Measurements from ENCODE around the gene LYAR.
"Not testable (repeated sequence)": the region's sequence is repeated elsewhere in the genome, so short reads cannot be mapped to it uniquely, and the experiment has no call there.

The LYAR gene

DNA sequence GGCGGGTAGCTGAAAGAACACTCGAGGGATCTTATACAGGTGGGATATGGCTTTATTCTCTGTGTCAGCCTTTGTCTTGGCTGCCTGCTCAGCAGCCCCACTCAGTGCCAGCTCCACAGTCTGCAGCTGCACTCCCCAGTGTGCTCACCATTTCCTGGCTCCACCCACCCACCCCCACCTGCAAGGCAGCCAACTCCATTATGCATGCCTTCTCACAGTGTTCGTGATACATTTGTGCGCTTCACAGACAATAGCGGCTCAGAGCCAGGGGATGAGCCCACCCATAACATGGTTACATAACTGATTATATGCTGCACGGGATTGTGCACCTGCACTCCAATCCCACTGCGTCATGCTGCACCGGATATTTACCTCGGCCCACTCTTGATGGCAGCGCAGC lies 33.2 kb downstream of the LYAR start:
- H3K36me3 Mint-ChIP-seq = no peaks in the 10 kb centered on the region
- peaks cover 8% of the 10 kb centered on the region for H3K4me1 Mint-ChIP-seq
- no peak overlapping the region for H3K4me3 Mint-ChIP-seq
- DNase-seq (ENCODE audit: low spot score in 2 of 2) (no peak), ATAC-seq (no peak)
- H3K27ac Mint-ChIP-seq = no peak overlapping the region
- H3K9me3 Mint-ChIP-seq = no peaks in the 10 kb centered on the region

DNA sequence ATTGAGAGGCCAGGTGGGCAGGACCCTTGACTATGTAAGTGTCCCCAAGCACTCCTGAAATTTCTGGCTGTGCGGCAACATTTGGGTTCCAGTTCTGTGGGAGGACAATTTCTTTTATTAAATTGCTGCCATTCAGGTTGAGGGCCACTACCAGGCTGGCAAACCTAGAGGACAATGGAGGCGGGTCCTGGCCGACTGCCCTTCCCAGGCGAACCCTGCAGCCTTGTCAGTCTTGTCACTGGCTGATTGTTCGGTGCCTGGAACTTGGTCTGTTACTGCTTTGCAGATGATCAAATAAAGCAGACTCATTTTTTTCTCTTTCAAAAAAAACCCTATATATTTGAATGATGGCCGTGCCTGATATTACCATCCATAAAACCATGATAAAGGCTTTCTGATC lies 35.3 kb downstream of the LYAR start:
- H3K9me3 Mint-ChIP-seq = no peaks in the 10 kb centered on the region
- DNase-seq (ENCODE audit: low spot score in 2 of 2) (no peak), ATAC-seq (no peak)
- H3K4me1 Mint-ChIP-seq = no peaks in the 10 kb centered on the region
- H3K36me3 Mint-ChIP-seq = no peaks in the 10 kb centered on the region
- no peak overlapping the region for H3K27ac Mint-ChIP-seq
- no peak overlapping the region for H3K4me3 Mint-ChIP-seq

DNA sequence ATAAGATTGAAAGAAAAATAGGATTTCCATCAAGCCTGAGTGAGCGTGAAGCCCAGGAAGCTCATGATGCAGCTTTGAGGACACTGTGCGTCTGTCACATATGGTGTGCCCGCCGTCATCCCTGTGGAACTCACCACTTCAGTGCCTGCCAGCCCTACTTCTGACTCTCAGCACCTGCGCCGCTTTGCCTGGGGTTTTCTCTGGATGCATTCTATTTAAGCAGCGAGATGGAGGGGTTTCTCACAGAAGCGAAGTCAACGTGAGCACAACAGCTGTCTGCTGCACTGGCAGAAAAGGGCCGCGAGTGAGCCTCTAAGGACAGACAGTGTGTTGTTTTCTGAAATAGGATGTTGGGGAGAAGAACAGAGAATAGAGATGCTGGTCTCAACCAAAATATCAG lies 35.8 kb downstream of the LYAR start:
- H3K9me3 Mint-ChIP-seq = no peaks in the 10 kb centered on the region
- H3K4me1 Mint-ChIP-seq = peaks cover 2% of the 10 kb centered on the region
- no peak for DNase-seq (ENCODE audit: low spot score in 2 of 2)
- no peak overlapping the region for H3K4me3 Mint-ChIP-seq
- ATAC-seq = no peak
- H3K36me3 Mint-ChIP-seq = no peaks in the 10 kb centered on the region
- no peak overlapping the region for H3K27ac Mint-ChIP-seq

DNA sequence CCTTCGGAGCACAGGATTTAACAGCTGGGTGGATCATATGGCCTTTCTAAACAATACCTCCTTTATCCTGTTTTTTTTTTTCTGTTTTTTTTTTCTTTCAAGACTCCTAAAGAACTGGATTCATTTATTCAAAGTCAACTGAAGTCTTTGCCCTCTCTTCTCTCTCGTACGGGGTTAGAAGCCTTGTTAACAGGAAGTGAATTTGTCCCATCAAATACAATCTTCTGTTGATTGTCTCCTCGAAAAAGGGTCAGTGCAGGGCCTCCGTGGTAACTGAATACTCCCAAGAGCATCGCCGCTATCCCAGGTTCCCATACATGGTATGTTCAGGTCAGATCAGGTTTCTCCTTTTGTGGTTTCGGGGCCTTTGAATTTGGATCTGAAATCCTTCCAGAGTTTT lies 40.1 kb downstream of the LYAR start:
- DNase-seq (ENCODE audit: low spot score in 2 of 2) (no peak), ATAC-seq (no peak)
- Mint-ChIP-seq H3K36me3 (peaks cover 23% of the 10 kb centered on the region), H3K9me3 (no peaks in the 10 kb centered on the region), H3K4me1 (peaks cover 28% of the 10 kb centered on the region), H3K4me3 (no peak overlapping the region), H3K27ac (no peak overlapping the region)

DNA sequence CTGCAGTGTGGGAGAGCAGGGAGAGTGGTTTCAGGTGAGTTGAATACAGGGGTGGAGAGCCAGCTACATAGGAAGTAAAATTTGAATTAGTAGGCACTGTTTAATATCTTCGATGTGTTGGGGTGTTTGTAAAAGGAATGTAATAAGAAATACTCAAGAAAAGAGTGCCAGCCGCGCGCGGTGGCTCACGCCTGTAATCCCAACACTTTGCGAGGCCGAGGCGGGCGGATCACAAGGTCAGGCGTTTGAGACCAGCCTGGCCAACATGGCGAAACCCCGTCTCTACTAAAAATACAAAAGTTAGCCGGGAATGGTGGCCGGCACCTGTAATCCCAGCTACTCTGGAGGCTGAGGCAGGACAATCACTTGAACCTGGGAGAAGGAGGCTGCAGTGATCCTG lies 40.6 kb downstream of the LYAR start:
- Mint-ChIP-seq H3K36me3 (peaks cover 28% of the 10 kb centered on the region), H3K27ac (peak overlapping the region; percentile 98), H3K4me3 (peak overlapping the region; percentile 92), H3K4me1 (peaks cover 30% of the 10 kb centered on the region)
- ATAC-seq; H3K9me3 Mint-ChIP-seq; DNase-seq (ENCODE audit: low spot score in 2 of 2): not testable (repeated sequence)

DNA sequence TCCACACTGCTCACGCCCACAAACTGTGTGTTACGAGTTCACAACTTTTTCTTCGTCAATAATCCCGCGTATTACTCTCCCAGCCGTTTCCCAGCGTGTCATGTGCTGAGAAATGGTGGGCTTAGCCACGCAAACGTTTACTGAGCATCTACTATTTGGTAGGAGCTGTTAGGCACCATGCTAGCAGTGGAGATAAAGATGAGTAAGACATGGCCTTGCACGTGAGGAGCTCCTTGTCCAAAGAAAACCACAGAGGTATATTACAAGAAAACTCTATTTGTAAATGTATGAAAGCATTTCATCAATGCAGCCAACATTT lies 41.1 kb downstream of the LYAR start:
- Mint-ChIP-seq H3K4me3 (peak overlapping the region; percentile 92), H3K36me3 (peaks cover 33% of the 10 kb centered on the region), H3K9me3 (no peaks in the 10 kb centered on the region), H3K27ac (peak overlapping the region; percentile 98), H3K4me1 (peaks cover 30% of the 10 kb centered on the region)
- ATAC-seq = no peak
- DNase-seq (ENCODE audit: low spot score in 2 of 2) = no peak

DNA sequence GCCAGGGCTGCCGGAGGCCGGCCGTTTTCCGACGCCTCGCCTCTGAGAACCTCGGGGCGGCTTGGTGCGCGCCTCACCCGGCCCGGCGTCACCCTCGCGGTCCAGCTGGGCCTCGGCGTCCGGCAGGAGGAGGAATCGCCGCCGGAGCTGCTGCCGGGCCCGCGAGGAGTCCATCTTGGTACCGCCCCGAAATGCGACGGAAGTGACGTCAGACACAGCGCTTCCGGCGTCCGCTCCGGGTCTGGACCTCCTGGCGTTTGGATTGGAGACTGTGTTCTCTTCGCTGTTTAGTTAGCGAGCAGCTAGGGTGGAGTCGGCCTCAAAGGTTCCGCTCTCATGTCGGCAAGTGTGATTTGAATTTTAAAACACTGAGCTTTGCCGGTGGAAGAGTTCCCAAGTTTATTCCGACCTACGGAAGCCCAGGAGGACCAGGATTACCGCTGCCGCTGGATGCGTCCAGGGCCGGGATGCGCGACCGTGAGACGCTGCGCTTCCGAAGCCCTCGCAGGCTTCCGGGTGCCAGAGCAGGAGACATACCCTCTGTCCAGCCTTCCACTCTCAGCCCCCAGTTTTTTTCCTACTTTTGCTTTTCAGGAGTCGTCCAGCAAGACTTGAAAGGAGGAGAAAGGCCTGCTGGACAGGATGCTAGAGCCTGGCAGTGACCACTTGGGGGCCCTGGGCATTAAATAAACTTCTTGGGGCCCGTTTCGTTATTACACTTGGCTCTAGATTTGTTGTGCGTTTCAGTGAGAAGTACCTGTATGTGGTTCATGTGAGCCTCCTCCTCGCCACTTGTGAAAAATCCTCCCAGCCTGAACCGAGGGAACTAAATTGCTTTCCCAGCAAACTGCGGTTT lies 41.7 kb downstream of the LYAR start, which contains the start of gene TMEM128:
TSS of gene TMEM128 (minus strand) at position 195 of the 856 bp plus-strand sequence. CDS start at position 174, 21 bp downstream.
- ATAC-seq = peak; percentile 98
- Mint-ChIP-seq H3K9me3 (no peaks in the 10 kb centered on the region), H3K4me1 (peaks cover 30% of the 10 kb centered on the region), H3K36me3 (peaks cover 39% of the 10 kb centered on the region), H3K27ac (peak within 1 kb of the TSS; percentile 98), H3K4me3 (peak within 1 kb of the TSS; percentile 92)
- peak; percentile 83 to 94 for DNase-seq (ENCODE audit: low spot score in 2 of 2)

DNA sequence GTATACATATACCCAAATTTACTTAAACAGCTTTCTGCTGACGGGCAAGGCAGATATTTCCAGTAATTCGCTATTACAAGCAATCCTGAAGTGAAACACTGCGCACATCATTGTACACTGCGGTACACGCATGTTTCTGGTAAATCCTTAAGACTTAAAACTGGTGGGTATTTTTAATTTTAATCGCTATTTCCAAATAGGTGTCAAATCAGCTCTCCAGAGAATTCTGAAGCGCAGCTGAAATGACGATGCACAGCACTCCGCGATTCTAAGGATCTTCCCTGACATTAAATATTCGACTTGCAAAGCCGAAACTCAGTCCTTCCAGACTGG lies 42.3 kb downstream of the LYAR start:
- Mint-ChIP-seq H3K9me3 (no peaks in the 10 kb centered on the region), H3K4me1 (peaks cover 30% of the 10 kb centered on the region), H3K27ac (peak overlapping the region; percentile 98), H3K4me3 (peak overlapping the region; percentile 92), H3K36me3 (peaks cover 45% of the 10 kb centered on the region)
- DNase-seq (ENCODE audit: low spot score in 2 of 2) (no peak), ATAC-seq (peak; percentile 11)

DNA sequence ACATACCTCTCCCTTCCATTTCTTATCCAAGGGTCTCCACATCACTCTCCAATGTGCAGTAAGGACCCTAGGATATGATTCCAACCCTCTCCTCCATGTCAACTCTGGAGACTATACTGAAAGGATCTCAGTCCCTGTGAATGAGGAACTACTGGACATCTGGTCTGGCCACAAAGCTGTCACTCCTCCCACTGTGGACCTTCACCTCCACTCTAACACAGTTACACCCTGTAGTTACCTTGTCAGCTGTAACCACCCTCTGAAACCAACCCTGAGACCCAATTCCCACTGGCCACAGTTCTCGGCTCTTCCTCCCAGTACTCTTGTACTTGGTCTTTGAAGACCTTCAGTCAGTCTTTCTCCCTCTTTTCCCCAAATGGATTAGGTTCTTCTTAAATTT lies 44.8 kb downstream of the LYAR start:
- DNase-seq (ENCODE audit: low spot score in 2 of 2) (no peak), ATAC-seq (no peak)
- Mint-ChIP-seq H3K27ac (no peak overlapping the region), H3K4me1 (peaks cover 30% of the 10 kb centered on the region), H3K9me3 (no peaks in the 10 kb centered on the region), H3K4me3 (no peak overlapping the region), H3K36me3 (peaks cover 70% of the 10 kb centered on the region)

DNA sequence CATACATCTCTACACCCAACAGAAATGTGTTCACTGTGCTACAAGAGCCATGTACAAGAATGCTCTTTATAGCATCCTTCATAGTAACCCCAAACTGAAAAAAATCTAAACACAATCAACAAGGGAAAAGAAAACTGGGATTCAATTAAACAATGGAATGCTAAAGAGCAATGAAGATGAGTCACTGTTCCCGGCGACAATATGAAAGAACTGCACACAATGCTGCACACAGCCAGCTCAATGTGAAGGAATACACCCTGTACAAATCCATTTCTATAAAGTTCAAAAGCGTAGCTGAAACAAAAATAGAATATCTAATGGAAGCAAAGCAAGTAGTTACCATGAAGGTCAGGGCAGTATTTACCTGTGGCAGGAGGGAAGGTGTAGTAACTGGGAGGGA lies 50.4 kb downstream of the LYAR start:
- not testable (repeated sequence) for H3K4me3 Mint-ChIP-seq; H3K9me3 Mint-ChIP-seq; DNase-seq (ENCODE audit: low spot score in 2 of 2); ATAC-seq; H3K4me1 Mint-ChIP-seq
- Mint-ChIP-seq H3K36me3 (peaks cover 89% of the 10 kb centered on the region), H3K27ac (peak overlapping the region; percentile 50)

DNA sequence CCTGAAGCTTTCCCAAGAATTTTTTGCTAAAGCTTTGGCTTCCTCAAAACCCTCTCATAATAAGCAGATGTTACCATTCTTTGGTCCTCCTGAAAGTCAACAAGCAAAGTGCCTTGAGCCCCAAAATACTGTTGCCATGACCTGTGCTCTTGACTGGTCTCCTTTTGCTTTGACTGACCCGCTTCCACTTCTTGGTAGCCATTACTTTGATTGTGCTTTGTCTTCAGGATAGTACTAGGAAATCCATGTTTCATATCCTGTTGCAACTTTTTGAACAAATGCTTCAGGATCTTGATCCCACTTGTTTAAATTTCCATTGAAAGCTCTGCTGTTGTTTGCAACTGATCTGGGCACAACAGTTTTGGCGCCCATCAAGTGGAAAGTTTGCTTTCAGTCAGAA lies 56.3 kb downstream of the LYAR start:
- H3K9me3 Mint-ChIP-seq = peaks cover 2% of the 10 kb centered on the region
- peaks cover 30% of the 10 kb centered on the region for H3K36me3 Mint-ChIP-seq
- no peak for ATAC-seq
- no peak overlapping the region for H3K27ac Mint-ChIP-seq
- H3K4me3 Mint-ChIP-seq = no peak overlapping the region
- DNase-seq (ENCODE audit: low spot score in 2 of 2) = no peak
- H3K4me1 Mint-ChIP-seq = no peaks in the 10 kb centered on the region

DNA sequence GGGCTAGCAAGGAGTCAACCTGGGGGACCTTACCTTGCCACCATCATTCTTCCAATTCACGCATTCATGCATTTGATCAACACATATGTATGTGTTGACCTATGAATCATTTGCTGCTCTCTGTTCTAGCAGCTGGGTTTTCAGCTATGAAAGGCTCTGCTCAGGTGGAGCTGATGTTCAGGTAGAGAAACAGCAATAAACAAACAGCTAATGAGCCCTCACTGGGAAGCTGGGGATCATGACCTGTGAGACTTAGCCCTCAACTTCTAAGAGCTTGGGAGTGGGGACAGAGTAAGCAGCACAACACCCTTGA lies 61.6 kb downstream of the LYAR start:
- Mint-ChIP-seq H3K4me3 (no peak overlapping the region), H3K27ac (no peak overlapping the region)
- no peak for ATAC-seq

DNA sequence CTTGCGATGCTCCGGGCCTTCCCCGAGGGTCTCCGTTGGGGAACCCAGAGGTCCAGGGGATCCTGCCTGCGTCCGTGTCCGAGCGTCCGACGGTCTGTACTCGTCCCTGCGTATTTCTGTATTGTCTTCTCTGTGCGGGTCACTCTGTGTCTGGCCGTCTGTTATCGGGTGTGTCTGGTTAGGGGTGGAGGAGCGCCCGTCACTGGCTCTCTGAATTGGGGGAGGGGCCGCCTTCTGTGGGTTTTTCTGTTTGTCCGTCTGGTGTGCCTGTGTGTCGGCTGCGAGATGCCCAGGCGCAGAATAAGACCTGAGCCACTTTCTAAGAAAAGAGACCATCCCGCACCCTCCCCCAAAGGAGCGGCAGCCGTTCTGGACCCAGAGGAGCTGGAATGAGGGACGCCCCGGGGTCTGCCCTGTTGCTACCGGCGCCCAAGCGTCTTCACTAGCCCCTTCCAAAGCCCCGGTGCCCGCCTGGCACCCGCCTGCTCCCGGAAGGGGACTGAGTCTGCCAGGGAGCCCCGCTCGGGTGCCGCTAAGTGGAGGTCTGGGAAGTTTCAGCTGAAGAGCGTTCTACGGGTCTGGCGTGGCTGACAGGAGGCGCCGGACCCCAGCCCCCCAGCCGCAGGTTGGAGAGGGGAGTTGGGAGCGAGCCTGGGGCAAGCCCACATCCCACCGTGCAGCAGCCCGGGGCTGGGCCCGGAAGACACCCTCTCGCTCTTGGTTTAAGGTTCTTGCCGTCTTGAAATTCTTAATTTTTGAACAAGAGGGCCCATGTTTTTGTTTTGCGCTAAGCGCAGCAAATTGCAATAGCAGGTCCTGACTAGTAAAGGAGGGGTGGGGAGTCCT lies 62.2 kb downstream of the LYAR start:
- Mint-ChIP-seq H3K9me3 (no peaks in the 10 kb centered on the region), H3K36me3 (no peaks in the 10 kb centered on the region), H3K27ac (no peak overlapping the region), H3K4me1 (peaks cover 14% of the 10 kb centered on the region), H3K4me3 (no peak overlapping the region)
- DNase-seq (ENCODE audit: low spot score in 2 of 2) = no peak
- no peak for ATAC-seq

More for the DNA sequence above, 61.6 kb downstream of the LYAR start:
- Mint-ChIP-seq H3K9me3 (no peaks in the 10 kb centered on the region), H3K4me1 (peaks cover 14% of the 10 kb centered on the region), H3K36me3 (no peaks in the 10 kb centered on the region)
- DNase-seq (ENCODE audit: low spot score in 2 of 2) = no peak

DNA sequence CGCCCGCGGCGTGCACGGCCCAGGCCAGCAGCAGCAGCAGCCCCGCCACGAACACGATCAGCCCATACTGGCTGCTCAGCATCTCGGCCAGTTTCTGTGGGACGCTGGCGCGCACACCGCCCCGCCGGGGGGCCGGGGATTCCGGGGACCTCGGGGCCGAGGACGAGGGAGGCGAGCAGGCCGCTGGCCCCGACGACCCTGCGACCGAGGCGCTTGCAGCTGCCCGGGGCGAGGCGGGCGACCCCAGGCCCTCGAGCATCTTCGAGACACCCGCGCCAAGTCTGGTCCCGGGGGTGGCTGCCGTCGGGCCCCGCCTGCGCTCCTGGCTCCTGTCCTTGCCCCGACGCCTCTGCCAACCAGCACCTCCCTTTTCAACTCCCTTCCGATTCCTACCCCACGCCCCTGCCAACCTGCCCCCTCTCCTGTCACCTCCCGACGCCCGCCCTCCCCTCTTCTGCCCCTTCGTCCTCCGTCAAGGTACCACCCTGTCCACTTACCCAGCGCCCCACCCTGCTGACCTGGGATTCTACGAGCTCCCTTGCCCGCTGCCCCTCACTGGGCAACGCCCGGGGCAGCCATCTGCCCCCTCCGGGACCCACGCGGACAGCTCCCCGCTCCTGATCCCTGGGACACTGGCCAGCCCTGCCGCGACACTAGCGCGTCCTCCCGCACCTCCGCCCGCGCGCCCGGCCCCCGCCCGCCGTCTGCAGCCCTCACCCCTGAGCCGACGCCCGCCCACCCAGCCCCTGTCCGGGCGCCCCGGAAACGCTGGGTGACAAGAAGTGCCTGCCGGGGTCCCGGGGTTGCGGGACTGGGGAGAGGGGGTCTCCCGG lies 63.1 kb downstream of the LYAR start, which contains the start of gene OTOP1:
TSS of gene OTOP1 (minus strand) at position 324 of the 833 bp plus-strand sequence. CDS start at position 259, 65 bp downstream.
- Mint-ChIP-seq H3K4me1 (peaks cover 14% of the 10 kb centered on the region), H3K9me3 (no peaks in the 10 kb centered on the region), H3K27ac (no peak within 1 kb of the TSS), H3K36me3 (no peaks in the 10 kb centered on the region), H3K4me3 (peak within 1 kb of the TSS; percentile 27)
- ATAC-seq (no peak), DNase-seq (ENCODE audit: low spot score in 2 of 2) (no peak)

DNA sequence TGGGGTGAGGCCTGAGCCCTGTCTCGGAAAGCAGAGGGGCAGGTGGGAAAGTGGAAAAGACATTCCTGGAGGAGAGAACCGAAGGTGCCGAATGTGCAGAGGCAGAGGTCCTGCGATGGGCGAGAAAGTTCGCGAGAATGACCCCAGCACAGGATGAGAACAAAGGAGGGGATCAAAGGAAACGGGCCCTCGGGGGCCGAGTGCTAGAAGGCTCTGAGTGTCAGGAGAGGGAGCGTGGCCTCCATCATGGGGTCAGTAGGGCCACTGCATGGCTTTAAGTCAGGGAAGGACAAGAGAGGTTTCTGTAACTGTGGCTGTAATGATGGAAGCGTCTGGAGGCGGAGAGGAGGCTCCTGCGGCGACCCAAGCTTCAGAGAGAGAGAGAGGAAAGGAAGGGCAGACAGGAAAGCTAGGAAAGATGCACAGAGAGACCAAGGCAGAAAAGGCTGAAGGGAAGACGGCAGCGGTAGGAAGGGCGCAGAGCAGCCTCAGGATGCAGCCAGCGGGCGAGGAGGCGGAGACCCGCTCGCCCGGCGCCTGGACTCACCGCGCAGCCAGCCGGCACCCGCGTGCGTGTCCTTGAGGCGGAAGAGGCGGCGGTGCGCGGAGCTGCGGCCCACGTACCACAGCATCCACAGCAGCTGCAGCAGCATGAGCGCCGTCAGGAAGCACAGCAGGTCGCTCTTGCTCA lies 63.9 kb downstream of the LYAR start:
- Mint-ChIP-seq H3K36me3 (no peaks in the 10 kb centered on the region), H3K4me1 (peaks cover 14% of the 10 kb centered on the region), H3K4me3 (peak overlapping the region; percentile 27), H3K9me3 (no peaks in the 10 kb centered on the region), H3K27ac (no peak overlapping the region)
- ATAC-seq (no peak), DNase-seq (ENCODE audit: low spot score in 2 of 2) (no peak)
